Lung (tissue), 12 donors: ENCODE measurements around the gene CLCA2. TPM values are rescaled to one million over a fixed set of nuclear protein-coding genes. Genes with fewer than 3 reads are reported as not detected.

Source experiments
- ATAC-seq: fragments of 200-7000 bp; cut with Tn5 transposase; one replicate; pipeline ENCODE4 v1.9.1; 2020; ENCODE audit warnings: moderate number of reproducible peaks; ENCODE audit not compliant: insufficient read depth, low FRiP score
- DNase-seq, 3 donors: peaks; one replicate each; pipeline ENCODE4 v3.0.0-alpha.2; 2013 to 2017
- H3K27ac ChIP-seq, 2 donors: one replicate each; pipeline ENCODE4 v1.5.1; 2013; ENCODE audit warnings: mild to moderate bottlenecking in 2 of 2, moderate library complexity in 2 of 2, control low read depth in 1 of 2, inconsistent platforms in 1 of 2, low read depth in 1 of 2, low read length in 1 of 2
- H3K27me3 ChIP-seq, 3 donors: one replicate each; pipeline ENCODE4 v1.5.1; 2013; ENCODE audit warnings: low read length in 2 of 3; ENCODE audit not compliant: control insufficient read depth in 3 of 3, insufficient read depth in 3 of 3
- H3K36me3 ChIP-seq, 4 donors: one replicate each; pipeline ENCODE4 v1.5.1; 2013; ENCODE audit warnings: low read length in 4 of 4, mild to moderate bottlenecking in 1 of 4, moderate library complexity in 1 of 4; ENCODE audit not compliant: control insufficient read depth in 4 of 4, insufficient read depth in 4 of 4
- H3K4me1 ChIP-seq, 5 donors: one replicate each; pipeline ENCODE4 v1.5.1; 2013; ENCODE audit warnings: low read length in 5 of 5, mild to moderate bottlenecking in 2 of 5, moderate library complexity in 1 of 5; ENCODE audit not compliant: control insufficient read depth in 5 of 5, insufficient read depth in 5 of 5
- H3K4me3 ChIP-seq: one replicate; pipeline ENCODE4 v1.5.1; 2013; ENCODE audit warnings: mild to moderate bottlenecking, control low read depth, moderate library complexity
- H3K9ac ChIP-seq, 2 donors: one replicate each; pipeline ENCODE4 v1.5.1; 2013; ENCODE audit warnings: low read length in 2 of 2, control low read depth in 1 of 2; ENCODE audit not compliant: insufficient read depth in 1 of 2
- H3K9me3 ChIP-seq, 4 donors: one replicate each; pipeline ENCODE4 v1.5.1; 2013; ENCODE audit warnings: low read length in 3 of 4, mild to moderate bottlenecking in 1 of 4, moderate library complexity in 1 of 4; ENCODE audit not compliant: control insufficient read depth in 4 of 4, insufficient read depth in 3 of 4
- CTCF ChIP-seq: IDR thresholded peaks from 2 replicates; pipeline ENCODE4 v1.5.1; 2012; ENCODE audit warnings: mild to moderate bottlenecking; ENCODE audit errors: control extremely low read depth, extremely low read depth
- WGBS, 2 donors: extraction: QIAGEN DNeasy Blood & Tissue Kit; methylation state at CpG; one replicate each; pipeline ENCODE4 v1.1.7; 2013; 5-methylcytosine and 5-hydroxymethylcytosine counted together
- polyA plus RNA-seq, 2 donors: library from polyadenylated mRNA; stranded (reverse); fragments of 200-250 nt; gene quantifications; one replicate each; pipeline ENCODE4 v1.2.1, GENCODE V29; 2013
- total RNA-seq, 2 donors: library from RNA; depleted of rRNA in 1 of 2; stranded (reverse); fragments of >200 nt in 1 of 2; gene quantifications; one replicate each; pipeline ENCODE4 v1.2.1, GENCODE V29; 2014 to 2021
- donor health status: control.
- donor health status: control.
- donor health status: Bipolar disorder and iron deficiency.
- donor health status: healthy.
- donor health status: DM: yes; HTN: yes; CAD: no.

The CLCA2 gene
- total and polyA plus RNA-seq, 4 donors, result 0.17 to 1.8 (median 0.82) TPM

- Histone ChIP-seq H3K9ac (no peak overlapping the region), H3K36me3 (no peaks in the 10 kb centered on the region), H3K27me3 (no peaks in the 10 kb centered on the region), H3K4me3 (no peak overlapping the region), H3K4me1 (no peaks in the 10 kb centered on the region), H3K27ac (no peak overlapping the region), H3K9me3 (no peaks in the 10 kb centered on the region)
- 92 to 93% methylated on average over 2 of the region's 2 CpGs for WGBS, 2 donors
- ATAC-seq (no peak), DNase-seq (no peak)
- TF ChIP-seq CTCF, result no peak
Observed at GRCh38 chr1:86491171-86491950, 67.4 kb downstream of the CLCA2 start.

- Histone ChIP-seq H3K9ac (no peak overlapping the region), H3K36me3 (no peaks in the 10 kb centered on the region), H3K27me3 (no peaks in the 10 kb centered on the region), H3K9me3 (no peaks in the 10 kb centered on the region), H3K27ac (no peak overlapping the region), H3K4me3 (no peak overlapping the region), H3K4me1 (peaks cover 0 to 8% (median 5%) of the 10 kb centered on the region in 5 donors)
- DNase-seq (no peak), ATAC-seq (no peak)
- no peak for TF ChIP-seq CTCF
- WGBS, 2 donors, result 59 to 63% methylated on average over 3 of the region's 3 CpGs
Observed at GRCh38 chr1:86498281-86498680, 74.3 kb downstream of the CLCA2 start.

GRCh38 chr1:86499987-86500593 is 76.1 kb downstream of the CLCA2 start:
- H3K9me3 ChIP-seq, result no peaks in the 10 kb centered on the region
- no peak overlapping the region for H3K4me3 ChIP-seq
- ATAC-seq (peak; percentile 35), DNase-seq (peak in 1 of 3 donors; percentile 19)
- 10 to 16% methylated on average over 3 of the region's 3 CpGs for WGBS, 2 donors
- H3K27me3 ChIP-seq, result no peaks in the 10 kb centered on the region
- no peaks in the 10 kb centered on the region for H3K36me3 ChIP-seq
- H3K4me1 ChIP-seq, result peaks cover 4 to 26% (median 8%) of the 10 kb centered on the region in 5 donors
- no peak overlapping the region for H3K27ac ChIP-seq
- peak; percentile 81 for TF ChIP-seq CTCF
- H3K9ac ChIP-seq, result no peak overlapping the region
